ENCODE measurements around the gene ZCCHC8.

- TF ChIP-seq, protein P1, sequence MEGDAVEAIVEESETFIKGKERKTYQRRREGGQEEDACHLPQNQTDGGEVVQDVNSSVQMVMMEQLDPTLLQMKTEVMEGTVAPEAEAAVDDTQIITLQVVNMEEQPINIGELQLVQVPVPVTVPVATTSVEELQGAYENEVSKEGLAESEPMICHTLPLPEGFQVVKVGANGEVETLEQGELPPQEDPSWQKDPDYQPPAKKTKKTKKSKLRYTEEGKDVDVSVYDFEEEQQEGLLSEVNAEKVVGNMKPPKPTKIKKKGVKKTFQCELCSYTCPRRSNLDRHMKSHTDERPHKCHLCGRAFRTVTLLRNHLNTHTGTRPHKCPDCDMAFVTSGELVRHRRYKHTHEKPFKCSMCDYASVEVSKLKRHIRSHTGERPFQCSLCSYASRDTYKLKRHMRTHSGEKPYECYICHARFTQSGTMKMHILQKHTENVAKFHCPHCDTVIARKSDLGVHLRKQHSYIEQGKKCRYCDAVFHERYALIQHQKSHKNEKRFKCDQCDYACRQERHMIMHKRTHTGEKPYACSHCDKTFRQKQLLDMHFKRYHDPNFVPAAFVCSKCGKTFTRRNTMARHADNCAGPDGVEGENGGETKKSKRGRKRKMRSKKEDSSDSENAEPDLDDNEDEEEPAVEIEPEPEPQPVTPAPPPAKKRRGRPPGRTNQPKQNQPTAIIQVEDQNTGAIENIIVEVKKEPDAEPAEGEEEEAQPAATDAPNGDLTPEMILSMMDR (IDR thresholded peaks at IDR 0.05 in 2 of 3, conservative IDR thresholded peaks at IDR 0.05 in 1 of 3; ENCODE audit: borderline replicate concordance in 1 of 3, insufficient read depth in 1 of 3, low read depth in 2 of 3, low read length in 2 of 3), result no peak
- TF ChIP-seq POLR2A (IDR thresholded peaks at IDR 0.05; ENCODE audit: borderline replicate concordance, extremely low read depth, insufficient read depth, insufficient read length) (no peak), MAX (IDR thresholded peaks at IDR 0.05) (no peak), POLR2AphosphoS5 (IDR thresholded peaks at IDR 0.05; ENCODE audit: low read depth, low read length) (no peak)
These were observed 19.9 kb upstream of the ZCCHC8 start for GRCh38 chr12:122520676-122521075.

All from HCT116 (cell line).